Activated CD4-positive, alpha-beta T cell treated with anti-CD3 and anti-CD28 coated beads, Interleukin-2, amount 50 U/mL, for 1 hour (primary cell): ENCODE measurements around the gene RPS6KB2.
A peak's percentile ranks its signal among the peaks of the same experiment; 100 is the strongest.
"Not testable (repeated sequence)": the region's sequence is repeated elsewhere in the genome, so short reads cannot be mapped to it uniquely, and the experiment has no call there.

Experiments
- DNase-seq: peaks from one replicate; pipeline ENCODE4 v3.0.0-alpha.2; 2020

Gene RPS6KB2

GRCh38 chr11:67468759-67469507 lies 40.6 kb downstream of the RPS6KB2 start, which contains the start of gene TMEM134:
TSS of gene TMEM134 (minus strand) at chr11:67469251. CDS start at chr11:67469192, 59 bp downstream.
- DNase-seq: peak; percentile 91

- DNase-seq: no peak
These were observed 41.2 kb downstream of the RPS6KB2 start for GRCh38 chr11:67469508-67469811.

GRCh38 chr11:67470337-67471002 lies 42.2 kb downstream of the RPS6KB2 start:
- no peak for DNase-seq

- no peak for DNase-seq
These were observed 44.6 kb downstream of the RPS6KB2 start for GRCh38 chr11:67472882-67473281.

GRCh38 chr11:67476692-67477091 lies 48.4 kb downstream of the RPS6KB2 start:
- DNase-seq: not testable (repeated sequence)

GRCh38 chr11:67477344-67478050 lies 49.2 kb downstream of the RPS6KB2 start:
- DNase-seq: not testable (repeated sequence)

GRCh38 chr11:67482275-67482826 lies 54.1 kb downstream of the RPS6KB2 start:
- DNase-seq: no peak

GRCh38 chr11:67482827-67483798 lies 54.8 kb downstream of the RPS6KB2 start, which contains the start of gene AIP:
TSS of gene AIP (plus strand) at chr11:67483026. CDS start at chr11:67483159, 133 bp downstream.
- peak; percentile 97 for DNase-seq

GRCh38 chr11:67483831-67484665 lies 55.8 kb downstream of the RPS6KB2 start:
- no peak for DNase-seq

- DNase-seq: peak; percentile 50
These were observed 56.6 kb downstream of the RPS6KB2 start for GRCh38 chr11:67484847-67485311.
